ENCODE measurements around the gene WAPL.

DNA sequence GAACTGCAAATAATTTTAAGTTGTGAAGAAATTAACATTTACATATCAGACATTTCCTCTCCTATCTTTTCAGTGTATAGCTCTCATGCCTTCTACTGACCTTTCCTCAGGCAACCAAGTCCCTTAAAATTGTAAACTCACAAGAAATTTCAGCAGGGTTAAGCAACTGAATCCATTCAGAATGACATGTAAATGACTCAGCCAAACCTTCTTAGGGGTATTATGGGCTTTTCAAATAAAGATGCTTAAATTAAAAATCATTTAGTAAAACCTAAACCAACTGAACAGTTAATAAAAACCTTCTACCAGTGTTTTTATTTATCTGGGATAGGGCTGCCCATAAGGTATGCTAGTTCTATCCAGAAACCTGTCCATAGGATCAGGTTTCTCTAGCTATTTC lies 20.7 kb downstream of the WAPL start:
- TF ChIP-seq, protein P1, sequence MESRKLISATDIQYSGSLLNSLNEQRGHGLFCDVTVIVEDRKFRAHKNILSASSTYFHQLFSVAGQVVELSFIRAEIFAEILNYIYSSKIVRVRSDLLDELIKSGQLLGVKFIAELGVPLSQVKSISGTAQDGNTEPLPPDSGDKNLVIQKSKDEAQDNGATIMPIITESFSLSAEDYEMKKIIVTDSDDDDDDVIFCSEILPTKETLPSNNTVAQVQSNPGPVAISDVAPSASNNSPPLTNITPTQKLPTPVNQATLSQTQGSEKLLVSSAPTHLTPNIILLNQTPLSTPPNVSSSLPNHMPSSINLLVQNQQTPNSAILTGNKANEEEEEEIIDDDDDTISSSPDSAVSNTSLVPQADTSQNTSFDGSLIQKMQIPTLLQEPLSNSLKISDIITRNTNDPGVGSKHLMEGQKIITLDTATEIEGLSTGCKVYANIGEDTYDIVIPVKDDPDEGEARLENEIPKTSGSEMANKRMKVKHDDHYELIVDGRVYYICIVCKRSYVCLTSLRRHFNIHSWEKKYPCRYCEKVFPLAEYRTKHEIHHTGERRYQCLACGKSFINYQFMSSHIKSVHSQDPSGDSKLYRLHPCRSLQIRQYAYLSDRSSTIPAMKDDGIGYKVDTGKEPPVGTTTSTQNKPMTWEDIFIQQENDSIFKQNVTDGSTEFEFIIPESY (IDR thresholded peaks at IDR 0.05): no peak
- TF ChIP-seq SREBF2 (IDR thresholded peaks at IDR 0.05; ENCODE audit: low read length) (no peak), ESRRA (IDR thresholded peaks at IDR 0.05; ENCODE audit: low read length) (no peak), BACH1 (IDR thresholded peaks at IDR 0.05; ENCODE audit: borderline replicate concordance) (no peak), RAD21 (IDR thresholded peaks at IDR 0.05; ENCODE audit: insufficient read depth, low read depth, low read length) (no peak)
- TF ChIP-seq, protein P2, sequence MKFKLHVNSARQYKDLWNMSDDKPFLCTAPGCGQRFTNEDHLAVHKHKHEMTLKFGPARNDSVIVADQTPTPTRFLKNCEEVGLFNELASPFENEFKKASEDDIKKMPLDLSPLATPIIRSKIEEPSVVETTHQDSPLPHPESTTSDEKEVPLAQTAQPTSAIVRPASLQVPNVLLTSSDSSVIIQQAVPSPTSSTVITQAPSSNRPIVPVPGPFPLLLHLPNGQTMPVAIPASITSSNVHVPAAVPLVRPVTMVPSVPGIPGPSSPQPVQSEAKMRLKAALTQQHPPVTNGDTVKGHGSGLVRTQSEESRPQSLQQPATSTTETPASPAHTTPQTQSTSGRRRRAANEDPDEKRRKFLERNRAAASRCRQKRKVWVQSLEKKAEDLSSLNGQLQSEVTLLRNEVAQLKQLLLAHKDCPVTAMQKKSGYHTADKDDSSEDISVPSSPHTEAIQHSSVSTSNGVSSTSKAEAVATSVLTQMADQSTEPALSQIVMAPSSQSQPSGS (IDR thresholded peaks at IDR 0.05; ENCODE audit: low read length): no peak
